DMS153 treated with DMSO at 0.1 percent for 48 hours (cell line): Measurements from ENCODE around the gene TBC1D3E.
"Not testable (repeated sequence)": the region's sequence is repeated elsewhere in the genome, so short reads cannot be mapped to it uniquely, and the experiment has no call there.

Experiments used
- DNase-seq: peaks from one replicate; lab custom pipeline; 2025; ENCODE audit not compliant: unreplicated experiment; lab: John Stamatoyannopoulos, UW

TBC1D3E gene

DNA sequence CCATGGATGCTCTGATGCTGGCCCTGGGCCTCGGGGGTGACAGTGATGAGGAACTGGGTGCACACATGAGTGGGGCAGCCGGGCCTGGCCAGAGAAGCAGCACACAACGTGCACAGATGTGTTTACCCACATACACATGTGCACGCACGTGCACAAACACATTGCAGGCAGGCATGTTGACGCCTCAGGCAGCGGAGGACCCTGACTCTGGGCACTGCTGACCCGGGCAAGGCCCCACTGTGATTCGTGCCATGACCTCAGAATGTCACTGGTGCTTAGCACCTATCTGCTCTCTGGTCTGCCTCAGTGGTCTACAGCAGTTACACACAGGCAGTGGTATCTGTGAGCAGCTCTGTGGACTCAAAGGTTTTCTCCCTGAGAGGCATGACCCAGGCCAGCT is at the start of gene TBC1D3E:
Gene TBC1D3E (plus strand): TSS at position 301 of the 400 bp plus-strand sequence. CDS start 1,545 bp downstream, outside the sequence.
- DNase-seq, result not testable (repeated sequence)

- not testable (repeated sequence) for DNase-seq
These were observed 40.4 kb upstream of the TBC1D3E start for GRCh38 chr17:38087344-38087743.

DNA sequence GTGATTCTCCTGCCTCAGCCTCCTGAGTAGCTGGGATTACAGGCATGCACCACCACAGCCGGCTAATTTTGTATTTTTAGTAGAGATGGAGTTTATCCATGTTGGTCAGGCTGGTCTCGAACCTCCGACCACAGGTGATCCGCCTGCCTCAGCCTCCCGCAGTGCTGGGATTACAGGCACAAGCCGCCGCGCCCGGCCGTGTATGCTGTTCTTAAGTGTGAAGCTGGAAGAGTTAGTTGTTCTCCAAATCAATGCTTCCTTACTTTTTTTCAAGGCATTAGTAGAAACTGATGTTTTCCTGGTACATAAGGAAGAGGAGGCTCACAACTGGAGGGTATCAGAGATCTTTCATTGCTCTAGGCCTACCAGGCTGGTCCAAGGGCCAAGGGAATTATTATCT is 39.6 kb upstream of the TBC1D3E start:
- DNase-seq, result not testable (repeated sequence)

- DNase-seq, result not testable (repeated sequence)
These were observed 33.6 kb upstream of the TBC1D3E start for GRCh38 chr17:38094059-38094694.

DNA sequence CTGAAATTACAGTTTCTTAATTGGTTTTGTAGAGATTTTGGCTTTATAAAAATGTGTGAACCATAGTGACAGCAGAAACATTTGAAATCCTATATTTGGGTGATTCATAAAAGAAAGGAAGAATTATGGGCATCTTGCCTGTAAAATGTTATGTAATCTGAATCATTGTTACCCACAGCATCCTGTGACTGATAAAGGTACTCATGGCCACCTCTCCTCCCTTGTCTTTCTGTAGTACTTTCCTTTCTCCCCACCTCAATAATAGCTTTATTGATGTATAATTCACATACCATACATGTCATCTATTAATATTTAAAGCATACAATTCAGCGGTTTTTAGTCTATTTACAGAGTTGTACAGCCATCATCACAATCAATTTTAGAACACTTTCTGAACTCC is 28.5 kb upstream of the TBC1D3E start:
- not testable (repeated sequence) for DNase-seq

GRCh38 chr17:38119829-38120228 is 7.9 kb upstream of the TBC1D3E start:
- DNase-seq, result not testable (repeated sequence)

DNA sequence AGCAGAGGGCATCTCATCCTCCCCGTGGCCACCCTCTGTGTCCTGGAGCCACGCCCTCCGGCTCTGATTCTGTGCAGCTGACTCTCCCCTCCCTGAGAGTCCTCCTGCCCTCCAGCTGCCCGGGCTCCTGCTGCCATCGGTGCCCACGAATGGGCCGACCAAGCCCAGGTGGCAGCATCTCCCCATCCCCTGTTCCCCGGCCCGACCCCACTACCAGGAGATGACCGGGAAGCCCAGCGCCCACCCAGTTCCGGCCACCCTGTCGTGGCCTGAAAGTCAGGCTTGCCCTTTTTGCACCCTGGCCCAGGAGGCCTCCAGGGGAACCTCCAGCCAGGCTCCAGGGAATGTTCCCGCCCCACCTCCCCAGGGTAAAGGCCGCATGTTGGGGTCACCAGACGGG is 7.1 kb downstream of the TBC1D3E start:
- not testable (repeated sequence) for DNase-seq
